Spinal cord (tissue), 10 donors: ENCODE data around the gene METTL16. TPM values are rescaled to one million over a fixed set of nuclear protein-coding genes. Genes with fewer than 3 reads are reported as not detected.
A peak's percentile ranks its signal among the peaks of the same experiment; 100 is the strongest.
"Not testable (repeated sequence)": the region's sequence is repeated elsewhere in the genome, so short reads cannot be mapped to it uniquely, and the experiment has no call there.

Experiments
- DNase-seq, 6 donors: peaks; one replicate each; pipeline versions ENCODE4 v3.0.0 to v3.0.0-alpha.2; 2013 to 2015; ENCODE audit warnings: low spot score in 6 of 6, low read depth in 4 of 6
- H3K27ac ChIP-seq: one replicate; pipeline ENCODE4 v1.5.1; 2013; ENCODE audit warnings: low read depth, low read length, control low read depth
- H3K27me3 ChIP-seq: one replicate; pipeline ENCODE4 v1.6.1; 2013; ENCODE audit warnings: low read length; ENCODE audit not compliant: control insufficient read depth, insufficient read depth
- H3K36me3 ChIP-seq: one replicate; pipeline ENCODE4 v1.6.1; 2013; ENCODE audit warnings: low read length; ENCODE audit not compliant: control insufficient read depth, insufficient read depth
- H3K4me1 ChIP-seq: one replicate; pipeline ENCODE4 v1.6.1; 2013; ENCODE audit warnings: low read length; ENCODE audit not compliant: control insufficient read depth, insufficient read depth
- H3K4me3 ChIP-seq: one replicate; pipeline ENCODE4 v1.5.1; 2013; ENCODE audit warnings: low read depth, low read length, control low read depth
- H3K9me3 ChIP-seq: one replicate; pipeline ENCODE4 v1.6.1; 2013; ENCODE audit warnings: low read length; ENCODE audit not compliant: control insufficient read depth, insufficient read depth
- WGBS: methylation state at CpG from one replicate; pipeline ENCODE4 v1.1.5; 2013; ENCODE audit warnings: missing lambda C conversion rate; ENCODE audit not compliant: insufficient coverage; 5-methylcytosine and 5-hydroxymethylcytosine counted together
- polyA plus RNA-seq, 2 donors: library from polyadenylated mRNA; unstranded; fragments of 120-200 nt; gene quantifications; one replicate each; pipeline ENCODE4 v1.2.1, GENCODE V29; 2013; ENCODE audit not compliant: insufficient read length in 2 of 2
- total RNA-seq, 2 donors: library from RNA; depleted of rRNA in 1 of 2; stranded (reverse); fragments of 120-200 nt in 1 of 2; fragments of >200 nt in 1 of 2; gene quantifications; one replicate each; pipeline versions ENCODE4 v1.2.3 to v1.2.4, GENCODE V29; 2013 to 2014
- donor health status: healthy.

The METTL16 gene
- total and polyA plus RNA-seq, 4 donors: 20.6 to 28.2 (median 24.8) TPM

GRCh38 chr17:2542456-2542855 is 30.8 kb upstream of the METTL16 start:
- Histone ChIP-seq H3K4me1 (peaks cover 2% of the 10 kb centered on the region), H3K9me3 (no peaks in the 10 kb centered on the region), H3K27me3 (no peaks in the 10 kb centered on the region), H3K4me3 (no peak overlapping the region), H3K36me3 (no peaks in the 10 kb centered on the region), H3K27ac (no peak overlapping the region)
- DNase-seq: no peak
- WGBS: 50% methylated on average over 6 of the region's 7 CpGs

GRCh38 chr17:2542056-2542455 is 30.4 kb upstream of the METTL16 start:
- Histone ChIP-seq H3K4me3 (no peak overlapping the region), H3K9me3 (no peaks in the 10 kb centered on the region), H3K27me3 (no peaks in the 10 kb centered on the region), H3K4me1 (peaks cover 2% of the 10 kb centered on the region), H3K36me3 (no peaks in the 10 kb centered on the region), H3K27ac (no peak overlapping the region)
- DNase-seq: no peak
- WGBS: 80% methylated on average over 1 of the region's 4 CpGs

- not testable (repeated sequence) for H3K36me3 ChIP-seq, H3K9me3 ChIP-seq, H3K4me1 ChIP-seq, H3K27ac ChIP-seq, H3K4me3 ChIP-seq, DNase-seq, H3K27me3 ChIP-seq
- 80% methylated on average over 1 of the region's 5 CpGs for WGBS
Observed at GRCh38 chr17:2537579-2537978, 25.9 kb upstream of the METTL16 start.

GRCh38 chr17:2532146-2532720 is 20.5 kb upstream of the METTL16 start:
- Histone ChIP-seq H3K4me3 (no peak overlapping the region), H3K4me1 (no peaks in the 10 kb centered on the region), H3K36me3 (no peaks in the 10 kb centered on the region), H3K9me3 (no peaks in the 10 kb centered on the region), H3K27me3 (no peaks in the 10 kb centered on the region), H3K27ac (no peak overlapping the region)
- no peak for DNase-seq
- WGBS: 96% methylated on average over 34 of the region's 37 CpGs

GRCh38 chr17:2531243-2531954 is 19.7 kb upstream of the METTL16 start:
- not testable (repeated sequence) for H3K27ac ChIP-seq, H3K27me3 ChIP-seq, H3K4me1 ChIP-seq, H3K9me3 ChIP-seq, H3K36me3 ChIP-seq, DNase-seq, H3K4me3 ChIP-seq
- 90% methylated on average over 3 of the region's 9 CpGs for WGBS

GRCh38 chr17:2521775-2522410 is 10.2 kb upstream of the METTL16 start:
- not testable (repeated sequence) for H3K4me1 ChIP-seq, H3K27me3 ChIP-seq, H3K4me3 ChIP-seq, H3K36me3 ChIP-seq, H3K27ac ChIP-seq, H3K9me3 ChIP-seq, DNase-seq
- 94% methylated on average over 11 of the region's 15 CpGs for WGBS

GRCh38 chr17:2521257-2521656 is 9.6 kb upstream of the METTL16 start:
- Histone ChIP-seq H3K27ac (no peak overlapping the region), H3K9me3 (no peaks in the 10 kb centered on the region)
- 73% methylated on average over 5 of the region's 5 CpGs for WGBS

GRCh38 chr17:2517539-2517938 is 5.9 kb upstream of the METTL16 start:
- no peak for DNase-seq
- no peaks in the 10 kb centered on the region for H3K9me3 ChIP-seq
- H3K27ac ChIP-seq: no peak overlapping the region
- peaks cover 7% of the 10 kb centered on the region for H3K4me1 ChIP-seq
- H3K4me3 ChIP-seq: no peak overlapping the region
- no peaks in the 10 kb centered on the region for H3K36me3 ChIP-seq
- no peaks in the 10 kb centered on the region for H3K27me3 ChIP-seq
- no CpG with 5 or more reads among the region's 5 CpGs for WGBS

More at GRCh38 chr17:2521257-2521656, 9.6 kb upstream of the METTL16 start:
- Histone ChIP-seq H3K4me1 (no peaks in the 10 kb centered on the region), H3K4me3 (no peak overlapping the region), H3K36me3 (no peaks in the 10 kb centered on the region), H3K27me3 (no peaks in the 10 kb centered on the region)
- no peak for DNase-seq

- Histone ChIP-seq H3K27ac (peak overlapping the region; percentile 96), H3K9me3 (no peaks in the 10 kb centered on the region), H3K4me3 (peak overlapping the region; percentile 87), H3K36me3 (no peaks in the 10 kb centered on the region), H3K4me1 (peaks cover 16% of the 10 kb centered on the region), H3K27me3 (no peaks in the 10 kb centered on the region)
- 0% methylated on average over 5 of the region's 5 CpGs for WGBS
- DNase-seq: no peak
Observed at GRCh38 chr17:2511138-2511461, 588 bp downstream of the METTL16 start.

- Histone ChIP-seq H3K9me3 (no peaks in the 10 kb centered on the region), H3K36me3 (no peaks in the 10 kb centered on the region), H3K27ac (peak overlapping the region; percentile 96), H3K27me3 (no peaks in the 10 kb centered on the region), H3K4me1 (peaks cover 16% of the 10 kb centered on the region), H3K4me3 (peak overlapping the region; percentile 87)
- WGBS: no CpG with 5 or more reads among the region's 2 CpGs
- DNase-seq: no peak
Observed at GRCh38 chr17:2510559-2510958, 1.1 kb downstream of the METTL16 start.
